ENCODE results near the gene BTN3A1. TPM values are rescaled to one million over a fixed set of nuclear protein-coding genes. Genes with fewer than 3 reads are reported as not detected.
A peak's percentile ranks its signal among the peaks of the same experiment; 100 is the strongest.

The BTN3A1 gene
- total RNA-seq, 1 donor = 39.3 TPM

DNA sequence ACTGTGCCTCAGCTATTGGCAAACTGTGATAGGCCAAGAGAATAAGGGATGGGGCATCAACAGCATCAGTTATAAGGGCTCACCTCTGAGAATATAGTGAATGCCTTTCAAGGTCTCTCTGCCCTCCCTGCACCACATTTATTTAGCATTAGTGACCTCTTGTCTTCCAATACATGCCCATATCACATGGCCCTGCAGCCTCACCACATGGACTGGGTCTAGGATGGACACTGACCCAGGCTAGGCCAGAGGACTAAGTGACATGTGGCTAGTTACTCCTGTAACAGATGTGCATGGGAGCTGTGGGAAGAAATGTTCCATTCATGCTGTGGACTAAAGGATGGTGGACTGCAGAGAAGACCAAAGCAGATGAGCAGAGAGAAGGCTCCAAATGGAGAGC, 22.3 kb upstream of the BTN3A1 start:
- DNase-seq (ENCODE audit: low read depth) = no peak
- TF ChIP-seq, protein P1, sequence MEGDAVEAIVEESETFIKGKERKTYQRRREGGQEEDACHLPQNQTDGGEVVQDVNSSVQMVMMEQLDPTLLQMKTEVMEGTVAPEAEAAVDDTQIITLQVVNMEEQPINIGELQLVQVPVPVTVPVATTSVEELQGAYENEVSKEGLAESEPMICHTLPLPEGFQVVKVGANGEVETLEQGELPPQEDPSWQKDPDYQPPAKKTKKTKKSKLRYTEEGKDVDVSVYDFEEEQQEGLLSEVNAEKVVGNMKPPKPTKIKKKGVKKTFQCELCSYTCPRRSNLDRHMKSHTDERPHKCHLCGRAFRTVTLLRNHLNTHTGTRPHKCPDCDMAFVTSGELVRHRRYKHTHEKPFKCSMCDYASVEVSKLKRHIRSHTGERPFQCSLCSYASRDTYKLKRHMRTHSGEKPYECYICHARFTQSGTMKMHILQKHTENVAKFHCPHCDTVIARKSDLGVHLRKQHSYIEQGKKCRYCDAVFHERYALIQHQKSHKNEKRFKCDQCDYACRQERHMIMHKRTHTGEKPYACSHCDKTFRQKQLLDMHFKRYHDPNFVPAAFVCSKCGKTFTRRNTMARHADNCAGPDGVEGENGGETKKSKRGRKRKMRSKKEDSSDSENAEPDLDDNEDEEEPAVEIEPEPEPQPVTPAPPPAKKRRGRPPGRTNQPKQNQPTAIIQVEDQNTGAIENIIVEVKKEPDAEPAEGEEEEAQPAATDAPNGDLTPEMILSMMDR (IDR thresholded peaks at IDR 0.05; ENCODE audit: insufficient read depth, low read depth, low read length) = no peak
- no peak overlapping the region for H3K4me3 ChIP-seq (ENCODE audit: low read depth, low read length)

DNA sequence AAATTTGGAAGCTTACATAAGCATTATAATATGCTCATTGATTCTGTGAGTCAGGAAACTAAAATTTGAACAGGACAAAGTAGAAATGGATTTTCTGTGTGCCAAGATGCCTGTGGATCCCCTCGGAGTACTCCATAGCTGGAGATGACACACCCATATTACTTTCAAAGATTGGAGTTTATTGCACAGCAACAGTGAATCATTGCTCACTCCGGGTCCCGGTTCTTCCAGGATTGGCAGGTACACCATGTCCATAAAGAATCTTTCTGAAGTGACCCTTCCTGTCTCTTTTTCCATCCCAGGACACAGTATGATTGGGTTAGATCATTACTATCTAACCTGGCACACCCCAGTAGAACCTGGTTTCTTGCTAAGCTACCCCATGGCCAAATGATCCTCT, 21.8 kb upstream of the BTN3A1 start:
- DNase-seq (ENCODE audit: low read depth) = no peak
- TF ChIP-seq, protein P1 (IDR thresholded peaks at IDR 0.05; ENCODE audit: insufficient read depth, low read depth, low read length) = no peak

DNA sequence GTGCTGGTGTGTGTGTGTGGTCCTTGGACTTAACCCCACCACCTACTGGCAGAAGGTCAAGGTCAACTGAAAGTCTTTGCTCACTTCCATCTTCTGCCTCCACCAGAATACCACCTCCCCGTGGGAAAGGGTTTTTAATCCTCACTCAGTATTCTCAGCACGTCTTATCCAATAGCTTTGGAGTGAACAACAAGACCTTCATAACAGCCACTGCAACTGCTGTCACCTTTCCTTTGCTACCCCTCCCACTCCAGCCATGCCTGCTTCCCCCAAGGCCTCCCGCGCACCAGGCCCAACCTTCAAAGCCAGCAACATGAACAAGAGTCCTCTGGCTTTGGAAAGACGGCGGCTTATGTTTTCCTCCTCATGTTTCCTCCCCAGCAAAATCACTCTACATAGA, 20.0 kb upstream of the BTN3A1 start:
- no peak for DNase-seq (ENCODE audit: low read depth)
- no peak overlapping the region for H3K4me3 ChIP-seq (ENCODE audit: low read depth, low read length)
- TF ChIP-seq, protein P1 (IDR thresholded peaks at IDR 0.05; ENCODE audit: insufficient read depth, low read depth, low read length) = no peak

More for the DNA sequence above, 21.8 kb upstream of the BTN3A1 start:
- no peak overlapping the region for H3K4me3 ChIP-seq (ENCODE audit: low read depth, low read length)

DNA sequence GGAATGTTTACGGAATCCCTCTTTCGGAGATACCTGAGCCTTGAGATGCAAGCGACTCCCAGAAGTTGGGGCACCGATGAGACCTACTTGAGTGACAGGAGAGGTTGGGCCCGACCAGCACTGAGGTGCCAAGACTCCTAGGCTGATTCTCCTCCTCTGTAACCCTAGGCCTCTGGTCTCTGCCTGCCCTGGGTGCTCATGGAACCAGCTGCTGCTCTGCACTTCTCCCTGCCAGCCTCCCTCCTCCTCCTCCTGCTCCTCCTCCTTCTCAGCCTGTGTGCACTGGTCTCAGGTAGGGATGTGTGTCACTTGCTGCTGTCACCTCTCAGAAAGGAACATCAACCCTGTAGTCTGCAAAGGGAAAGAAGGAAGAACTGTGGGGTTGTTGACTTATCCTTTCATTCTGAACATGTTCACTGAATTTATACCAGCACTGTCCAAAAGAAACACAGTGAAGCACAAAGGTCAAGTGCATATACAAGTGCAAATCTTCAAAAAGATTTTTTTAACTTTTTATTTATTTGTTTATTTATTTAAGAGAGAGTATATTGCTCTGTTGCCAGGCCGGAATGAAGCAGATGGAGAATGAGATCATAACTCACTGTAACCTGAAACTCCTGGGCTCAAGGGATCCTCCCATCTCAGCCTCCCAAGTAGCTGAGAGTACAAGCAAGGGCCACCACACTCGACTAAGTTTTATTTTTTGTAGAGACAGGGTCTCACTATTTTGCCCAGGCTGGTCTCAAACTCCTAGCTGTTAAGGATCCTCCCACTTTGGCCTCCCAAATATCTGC, 18.3 kb upstream of the BTN3A1 start:
- TF ChIP-seq, protein P1 (IDR thresholded peaks at IDR 0.05; ENCODE audit: insufficient read depth, low read depth, low read length) = no peak
- DNase-seq (ENCODE audit: low read depth) = peak; percentile 68
- H3K4me3 ChIP-seq (ENCODE audit: low read depth, low read length) = peak overlapping the region; percentile 86

DNA sequence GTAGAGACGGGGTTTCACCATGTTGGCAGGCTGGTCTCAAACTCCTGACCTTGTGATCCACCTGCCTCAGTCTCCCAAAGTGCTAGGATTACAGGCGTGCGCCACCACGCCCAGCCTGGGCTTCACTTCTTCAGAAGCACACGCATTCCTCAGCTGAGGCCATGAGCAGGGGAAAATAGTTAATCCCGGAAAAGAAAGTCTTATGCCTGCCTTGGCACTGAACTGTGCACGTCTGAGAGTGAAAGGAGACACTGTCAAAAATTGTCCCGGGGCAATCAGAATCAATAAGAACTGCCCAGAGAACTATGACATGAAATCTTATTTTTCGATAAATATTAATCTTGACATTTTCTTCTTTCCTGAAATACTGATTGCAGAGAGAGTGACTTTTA, 16.3 kb upstream of the BTN3A1 start:
- H3K4me3 ChIP-seq (ENCODE audit: low read depth, low read length) = no peak overlapping the region
- no peak for DNase-seq (ENCODE audit: low read depth)
- TF ChIP-seq, protein P1 (IDR thresholded peaks at IDR 0.05; ENCODE audit: insufficient read depth, low read depth, low read length) = no peak

DNA sequence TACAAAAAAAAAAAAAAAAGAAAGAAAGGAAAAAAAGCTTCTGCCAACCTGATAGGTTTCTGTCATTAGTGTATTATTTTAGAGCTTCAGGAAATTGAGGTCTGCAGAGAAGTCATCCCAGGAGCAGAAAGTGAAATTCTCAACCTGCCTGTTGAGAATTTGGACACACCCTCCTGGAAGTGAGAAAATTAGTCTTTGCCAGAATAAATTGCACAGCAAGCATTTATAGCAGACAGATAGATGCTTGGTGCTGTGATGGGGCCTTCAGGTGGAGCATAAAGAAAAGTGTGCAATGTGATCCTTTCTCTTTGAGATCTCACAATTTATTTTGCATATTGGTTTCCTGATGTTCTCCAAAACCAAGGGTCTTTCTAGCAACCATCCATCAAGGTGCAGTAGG, 14.5 kb upstream of the BTN3A1 start:
- no peak for DNase-seq (ENCODE audit: low read depth)
- TF ChIP-seq, protein P1 (IDR thresholded peaks at IDR 0.05; ENCODE audit: insufficient read depth, low read depth, low read length) = no peak
- H3K4me3 ChIP-seq (ENCODE audit: low read depth, low read length) = no peak overlapping the region

DNA sequence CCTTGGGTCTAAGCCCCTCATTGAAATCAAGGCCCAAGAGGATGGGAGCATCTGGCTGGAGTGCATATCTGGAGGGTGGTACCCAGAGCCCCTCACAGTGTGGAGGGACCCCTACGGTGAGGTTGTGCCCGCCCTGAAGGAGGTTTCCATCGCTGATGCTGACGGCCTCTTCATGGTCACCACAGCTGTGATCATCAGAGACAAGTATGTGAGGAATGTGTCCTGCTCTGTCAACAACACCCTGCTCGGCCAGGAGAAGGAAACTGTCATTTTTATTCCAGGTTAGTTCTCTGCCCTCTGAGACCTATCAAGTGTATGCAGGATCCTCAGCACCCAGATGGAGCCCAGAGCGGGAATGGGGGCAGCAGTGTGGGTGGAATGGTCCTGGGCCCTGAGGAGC, 14.1 kb upstream of the BTN3A1 start:
- DNase-seq (ENCODE audit: low read depth) = no peak
- H3K4me3 ChIP-seq (ENCODE audit: low read depth, low read length) = no peak overlapping the region
- TF ChIP-seq, protein P1 (IDR thresholded peaks at IDR 0.05; ENCODE audit: insufficient read depth, low read depth, low read length) = no peak

Data from fibroblast of villous mesenchyme (primary cell).